Iris pigment epithelial cell (primary cell): ENCODE data around the gene TCERG1L.
"Not testable (repeated sequence)": the region's sequence is repeated elsewhere in the genome, so short reads cannot be mapped to it uniquely, and the experiment has no call there.

Experiments used
- DNase-seq: peaks from one replicate; pipeline ENCODE4 v3.0.0-alpha.2; 2011; ENCODE audit warnings: low read depth

TCERG1L gene

DNA sequence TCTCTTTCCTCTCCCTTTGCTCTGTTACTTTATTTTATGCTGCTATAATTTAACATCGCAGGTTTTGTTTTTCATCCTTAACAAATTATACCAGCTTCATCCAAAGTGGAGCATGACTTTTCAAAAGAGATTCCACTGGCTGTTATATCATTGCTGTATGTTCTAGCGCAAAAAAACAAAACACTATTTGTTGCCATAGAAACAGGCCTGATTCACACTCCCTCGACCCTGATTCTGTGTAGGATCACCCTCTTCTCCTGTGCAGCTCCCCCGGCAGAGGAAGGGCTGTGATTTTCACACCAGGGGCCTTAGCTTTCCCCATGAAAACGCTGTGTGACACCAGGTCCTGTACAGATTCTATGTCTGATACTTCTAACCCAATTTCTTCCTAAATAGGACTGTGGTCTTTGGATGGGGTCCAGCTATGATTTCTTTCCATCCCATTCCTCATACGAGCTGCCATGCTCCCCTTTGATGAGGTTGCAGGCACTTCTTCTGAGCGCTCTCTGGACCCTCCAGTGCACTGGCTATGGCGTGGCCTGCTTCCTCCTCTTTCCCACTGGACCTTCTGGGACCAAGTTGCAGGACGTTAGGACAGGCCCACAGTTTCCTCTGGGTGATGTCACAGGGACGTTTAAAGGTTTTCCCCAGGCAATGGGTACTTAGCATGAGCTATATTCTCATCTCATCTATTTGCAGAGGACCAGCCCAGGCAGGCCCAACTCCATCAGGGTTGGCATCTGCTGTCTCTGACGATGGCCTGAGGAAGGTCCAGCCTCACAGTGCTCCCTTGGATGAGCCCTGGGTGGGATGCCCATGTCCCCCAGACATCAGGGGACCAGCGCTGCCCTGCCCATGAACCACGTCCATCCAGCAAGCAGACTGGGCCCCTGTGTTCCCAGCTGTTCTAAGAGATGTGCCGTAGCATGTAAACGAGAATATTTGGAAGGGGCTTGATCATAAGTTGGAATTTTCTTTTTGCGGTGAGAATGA lies 210.8 kb downstream of the TCERG1L start:
- not testable (repeated sequence) for DNase-seq

DNA sequence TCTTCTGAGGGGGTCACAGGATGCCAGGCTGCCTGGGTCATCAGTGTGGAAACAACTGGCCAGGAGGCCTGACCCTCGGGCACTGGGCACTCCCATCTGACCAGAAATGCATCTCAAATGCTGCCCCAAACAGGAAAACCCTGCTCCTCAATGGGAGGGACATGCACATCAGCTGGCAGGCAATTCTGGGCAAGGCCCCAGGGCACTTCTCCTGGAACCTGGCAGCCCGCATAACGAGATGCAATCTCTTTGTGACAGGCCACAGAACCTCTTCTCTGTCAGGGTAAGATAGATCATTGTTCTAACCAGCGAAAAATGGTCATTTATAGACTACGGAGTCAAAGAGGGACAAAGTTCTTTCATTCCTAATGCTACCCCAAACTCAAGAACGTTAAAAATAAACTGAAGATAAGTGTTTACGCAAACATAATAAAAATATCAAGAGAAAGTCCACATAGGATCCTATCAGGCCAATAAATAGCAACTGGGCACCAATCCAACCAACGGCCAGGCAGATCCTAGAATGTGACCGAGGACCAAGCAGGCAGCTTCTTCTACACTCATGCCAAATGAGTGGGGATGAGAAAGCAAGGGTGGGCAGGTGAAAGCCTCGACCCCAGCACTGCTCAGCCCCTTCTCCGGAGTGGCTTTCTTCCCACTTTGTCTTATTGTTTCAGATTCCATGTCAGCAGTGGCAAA lies 212.3 kb downstream of the TCERG1L start:
- DNase-seq, result no peak

DNA sequence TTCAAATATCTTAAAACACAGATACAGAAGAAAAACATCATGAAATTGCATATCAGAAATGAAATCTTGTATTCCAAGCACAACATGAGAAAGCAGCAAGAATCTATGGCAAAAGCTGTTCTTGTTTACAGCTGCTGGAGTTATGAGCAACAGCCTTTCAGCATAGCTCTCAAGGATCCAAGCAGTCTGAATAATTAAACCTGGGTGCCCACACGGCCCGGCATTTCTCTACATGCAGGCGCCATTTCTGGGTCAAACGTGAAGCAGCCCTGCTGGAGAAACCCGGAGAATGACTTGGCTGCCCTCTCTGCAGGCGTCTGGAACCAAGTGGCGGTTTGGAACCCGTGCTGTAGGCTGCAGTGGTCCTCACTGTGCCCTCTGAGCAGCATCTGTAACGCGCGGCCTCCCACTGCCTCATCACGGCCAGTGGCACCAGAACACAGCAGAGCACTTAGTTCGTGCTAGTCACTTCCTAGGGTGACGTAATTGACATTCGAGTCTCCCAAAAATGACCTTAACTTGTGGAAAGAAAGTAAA lies 213.0 kb downstream of the TCERG1L start:
- DNase-seq, result no peak

DNA sequence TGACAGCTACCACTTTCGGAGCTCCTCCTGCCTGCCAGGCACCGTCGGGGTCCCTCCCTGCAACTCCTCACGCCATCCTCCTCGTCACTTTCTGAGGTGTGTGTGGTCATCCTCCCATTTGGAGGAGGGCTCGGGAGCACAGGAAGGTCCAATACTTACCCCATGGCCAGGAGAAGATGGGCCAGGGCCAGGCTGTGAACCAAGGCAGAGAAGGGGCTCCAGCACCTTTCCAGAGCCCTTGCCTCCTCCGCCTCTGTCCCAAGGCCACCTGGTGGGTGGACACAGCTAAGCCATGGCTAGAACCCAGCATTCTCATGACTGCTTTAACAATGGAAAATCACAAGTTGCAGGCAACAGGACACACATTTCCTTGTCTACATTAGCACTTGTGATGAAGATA lies 215.5 kb downstream of the TCERG1L start:
- no peak for DNase-seq

DNA sequence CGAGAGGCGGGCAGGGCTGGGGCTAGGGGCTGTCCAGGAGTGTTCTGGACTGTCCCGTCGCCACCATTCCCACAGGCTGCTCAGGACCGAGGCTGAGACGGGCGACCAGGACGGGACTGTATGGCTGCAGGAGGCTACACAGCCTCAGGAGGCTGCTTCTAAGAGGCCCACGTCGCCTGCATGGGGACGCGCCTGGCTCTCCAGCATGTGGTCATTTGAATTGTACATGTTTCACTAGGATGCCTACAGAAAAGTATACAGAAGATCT lies 216.3 kb downstream of the TCERG1L start:
- no peak for DNase-seq

DNA sequence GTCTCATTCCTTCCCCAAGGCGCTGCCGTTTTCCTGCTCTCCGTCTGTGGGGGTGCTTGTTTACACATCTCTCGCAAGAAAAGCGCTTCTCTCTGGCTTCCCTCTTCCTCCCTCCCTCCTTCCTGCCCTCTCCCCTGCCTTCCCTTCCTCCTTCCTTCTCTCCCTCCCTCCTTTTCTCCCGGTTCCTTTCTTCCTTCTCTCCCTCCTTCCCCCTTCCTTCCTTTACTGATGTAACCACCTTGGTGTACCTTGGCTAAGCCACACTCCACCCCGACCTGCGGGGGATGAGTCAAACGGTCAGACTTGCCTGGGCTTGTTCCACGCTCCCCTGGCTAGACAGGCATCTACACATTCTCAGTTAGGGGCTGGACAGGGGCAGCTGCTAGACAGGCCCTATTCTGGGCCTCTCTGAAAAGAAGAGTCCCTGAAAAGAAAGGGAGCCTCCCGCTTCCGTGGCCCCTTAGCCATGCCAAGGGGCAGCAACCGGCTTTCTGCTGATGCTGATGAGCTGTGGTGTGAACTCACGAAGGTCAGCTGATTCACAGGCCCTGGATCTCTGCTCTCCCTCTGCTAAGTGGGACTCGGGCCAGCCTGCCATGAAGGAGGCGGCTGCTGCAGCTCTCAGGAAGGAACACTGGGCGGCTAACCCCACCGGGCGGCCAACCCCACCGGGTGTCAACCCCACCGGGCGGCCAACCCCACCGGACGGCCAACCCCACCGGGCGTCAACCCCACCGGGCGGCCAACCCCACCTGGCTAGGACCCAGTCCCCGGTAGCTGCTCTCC lies 216.8 kb downstream of the TCERG1L start:
- DNase-seq, result peak; percentile 31

DNA sequence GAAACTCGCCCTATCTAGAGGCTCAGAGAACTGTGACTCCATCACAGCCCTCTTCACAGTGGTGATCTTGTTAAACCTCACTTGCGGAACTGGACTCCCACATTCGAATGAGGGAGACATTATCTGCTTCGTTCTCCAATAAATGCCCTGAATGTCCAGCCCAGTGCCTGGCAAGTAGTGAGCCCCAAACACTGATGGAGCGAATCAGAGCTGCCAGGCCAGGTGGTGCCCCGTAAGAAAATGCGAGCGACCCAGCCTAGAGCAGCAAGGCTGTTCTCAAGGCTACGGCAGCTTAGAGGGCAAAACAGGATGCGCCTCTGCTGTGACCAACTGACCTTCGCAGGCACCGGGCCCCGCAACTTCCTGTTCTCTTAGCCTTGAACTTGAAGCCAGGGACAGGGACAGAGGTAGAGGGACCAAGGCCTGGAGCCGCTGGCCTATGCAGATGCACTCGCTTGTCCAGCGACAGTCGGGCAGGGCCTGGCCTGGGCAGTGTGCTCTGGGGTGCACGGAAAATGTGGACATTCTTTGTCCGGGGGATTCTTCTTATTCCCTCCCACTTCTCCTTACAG lies 217.6 kb downstream of the TCERG1L start:
- no peak for DNase-seq

DNA sequence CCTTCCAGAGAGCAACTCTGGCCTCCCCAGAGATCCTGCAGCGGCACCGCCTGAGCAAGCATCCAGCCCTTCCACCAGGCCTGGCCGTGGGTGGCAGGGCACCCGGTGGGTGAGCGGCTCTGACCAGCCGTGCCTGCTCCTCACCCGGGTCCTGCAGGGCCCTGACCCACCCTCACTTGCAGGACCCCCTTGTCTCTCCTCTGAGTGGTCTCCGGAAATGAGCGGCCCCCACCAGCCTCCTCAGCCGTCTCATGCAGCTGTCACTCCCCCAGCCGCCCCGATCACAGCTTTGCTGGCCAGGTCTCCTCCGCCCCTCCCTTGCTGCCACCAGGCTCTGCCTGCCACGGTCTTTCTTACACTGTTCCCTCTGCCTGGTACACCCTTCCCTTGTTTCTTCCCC lies 218.2 kb downstream of the TCERG1L start:
- no peak for DNase-seq

DNA sequence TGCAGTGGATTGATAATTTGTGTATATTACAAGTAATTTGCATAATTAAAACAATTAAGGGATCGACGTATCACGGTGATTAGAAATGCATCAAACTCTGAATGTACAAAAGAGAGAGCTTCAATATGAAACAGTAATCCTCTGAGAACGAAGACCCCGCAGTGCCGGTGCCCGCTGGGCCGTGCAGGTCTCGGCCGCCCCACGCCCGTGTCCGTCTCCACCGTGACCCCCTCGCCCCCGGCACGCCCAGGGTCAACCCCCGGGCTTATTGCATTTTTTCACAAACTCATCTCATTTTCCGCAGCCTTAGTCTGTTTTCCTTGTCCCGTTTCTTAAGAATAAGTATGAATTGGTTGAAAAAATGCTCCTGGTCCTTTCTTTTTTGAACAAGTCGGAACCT lies 218.6 kb downstream of the TCERG1L start:
- DNase-seq, result no peak

DNA sequence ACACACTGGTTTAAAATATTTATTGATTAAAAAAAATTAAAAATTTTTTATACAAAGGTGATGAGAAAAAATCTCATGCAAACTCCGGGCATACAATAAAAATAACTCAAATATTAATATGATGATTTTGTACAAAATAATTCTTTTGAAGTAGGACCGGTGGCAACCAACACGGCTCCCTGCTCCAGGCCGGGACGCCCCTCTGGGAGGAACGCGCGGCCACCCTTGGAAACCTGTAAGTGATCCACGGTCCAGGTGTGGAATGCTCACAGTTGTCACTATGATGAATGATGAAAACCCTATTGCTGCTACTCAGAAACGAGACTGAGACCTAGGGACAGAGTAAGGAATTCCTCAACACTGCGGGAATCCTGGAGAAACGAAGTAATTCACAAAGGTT lies 219.1 kb downstream of the TCERG1L start:
- DNase-seq, result no peak

DNA sequence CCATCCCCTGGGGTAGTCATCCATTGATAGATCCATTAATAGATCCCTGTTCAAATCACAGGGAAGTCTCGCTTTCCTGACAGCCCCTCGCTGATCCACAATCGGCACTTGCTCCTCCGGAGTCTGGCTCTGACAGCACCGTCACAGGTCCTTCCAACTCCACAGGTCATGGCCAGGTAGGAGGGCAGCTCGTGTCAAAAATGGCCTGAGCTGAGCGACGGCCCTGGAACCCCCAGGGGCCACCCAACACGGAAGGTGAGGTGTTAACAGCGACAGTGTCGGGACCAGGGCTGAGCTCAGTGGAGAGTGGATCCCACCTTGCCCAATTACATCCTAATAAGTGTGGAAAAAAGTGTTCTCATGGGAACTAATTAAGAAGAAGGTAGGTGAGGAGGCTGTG lies 219.8 kb downstream of the TCERG1L start:
- DNase-seq, result no peak

DNA sequence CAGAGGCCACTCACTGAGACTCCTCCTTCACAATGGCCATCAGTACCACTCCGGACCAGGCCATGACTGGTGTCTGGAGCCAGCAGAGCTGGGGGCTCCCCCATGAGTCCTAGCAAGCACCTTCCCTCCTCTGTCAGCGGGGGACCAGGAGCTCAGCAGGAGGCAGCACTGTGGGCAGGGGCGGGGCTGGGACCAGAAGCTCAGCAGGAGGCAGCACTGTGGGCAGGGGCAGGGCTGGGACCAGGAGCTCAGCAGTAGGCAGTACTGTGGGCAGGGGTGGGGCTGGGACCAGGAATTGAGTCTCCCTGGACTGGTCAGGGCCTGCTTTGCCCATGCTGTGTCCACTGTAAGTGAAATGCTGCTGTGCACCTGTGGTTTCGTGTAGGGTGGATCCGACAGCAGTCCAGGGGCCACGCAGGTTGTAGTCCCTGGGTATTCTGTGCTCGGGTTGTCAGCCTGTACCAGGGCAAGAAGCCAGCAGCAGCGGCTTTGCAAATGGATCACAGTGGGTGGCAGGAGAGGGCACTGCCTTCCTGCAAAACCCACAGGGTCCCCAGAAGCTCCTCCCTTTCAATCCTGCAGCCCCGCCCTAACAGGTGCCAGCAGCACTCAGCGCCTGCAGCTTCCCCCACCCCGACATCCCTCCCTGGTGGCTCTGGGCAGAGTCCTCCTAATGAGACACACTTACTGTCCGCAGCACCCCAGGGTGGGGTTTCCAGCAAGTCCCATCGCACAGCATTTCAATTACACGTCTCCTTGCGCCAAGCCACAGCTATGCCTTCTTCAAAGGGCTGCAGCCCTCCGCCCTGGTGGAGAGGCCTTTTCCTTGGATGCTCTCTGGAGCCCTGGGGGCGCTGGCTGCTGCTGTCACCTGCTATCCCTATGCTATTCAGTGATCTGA lies 220.5 kb downstream of the TCERG1L start:
- DNase-seq, result no peak

DNA sequence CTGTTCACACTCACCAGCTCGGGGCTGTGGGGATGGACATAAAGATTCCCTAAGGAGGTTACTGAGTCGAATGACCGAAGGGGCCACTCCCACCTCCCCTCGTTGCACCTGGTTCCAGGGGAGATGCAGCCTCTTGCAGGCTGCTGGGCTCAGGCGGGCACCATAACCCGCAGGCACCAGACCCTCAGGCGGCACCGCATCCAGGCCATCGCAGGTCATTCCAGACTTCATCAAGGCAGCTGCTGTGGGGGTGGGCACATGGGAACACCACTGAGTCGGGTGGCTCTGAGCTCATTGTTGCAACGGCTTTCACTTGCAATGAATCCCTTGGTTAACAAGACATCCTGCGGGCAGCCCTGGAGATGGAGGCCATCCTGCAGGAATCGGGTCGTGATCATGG lies 221.7 kb downstream of the TCERG1L start:
- no peak for DNase-seq

DNA sequence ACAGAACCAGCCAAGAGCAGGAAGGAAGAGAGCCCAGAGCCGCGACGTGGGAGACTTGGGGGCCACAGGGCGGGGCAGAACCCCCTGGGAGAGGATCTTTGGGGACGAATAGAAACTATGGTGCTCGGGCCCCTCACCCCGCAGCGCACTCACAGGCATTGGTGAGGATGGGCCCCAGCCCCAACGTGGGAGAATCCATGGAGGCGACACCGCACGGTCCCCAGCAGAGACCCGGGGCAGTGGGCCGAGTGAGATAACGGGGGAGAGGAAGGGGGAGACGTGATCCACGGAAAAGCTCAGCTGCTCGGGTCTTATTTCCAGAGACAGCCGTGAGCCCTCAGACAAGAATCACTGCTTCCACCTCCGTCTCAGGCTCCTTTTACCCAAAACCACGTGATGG lies 222.4 kb downstream of the TCERG1L start:
- DNase-seq, result no peak

DNA sequence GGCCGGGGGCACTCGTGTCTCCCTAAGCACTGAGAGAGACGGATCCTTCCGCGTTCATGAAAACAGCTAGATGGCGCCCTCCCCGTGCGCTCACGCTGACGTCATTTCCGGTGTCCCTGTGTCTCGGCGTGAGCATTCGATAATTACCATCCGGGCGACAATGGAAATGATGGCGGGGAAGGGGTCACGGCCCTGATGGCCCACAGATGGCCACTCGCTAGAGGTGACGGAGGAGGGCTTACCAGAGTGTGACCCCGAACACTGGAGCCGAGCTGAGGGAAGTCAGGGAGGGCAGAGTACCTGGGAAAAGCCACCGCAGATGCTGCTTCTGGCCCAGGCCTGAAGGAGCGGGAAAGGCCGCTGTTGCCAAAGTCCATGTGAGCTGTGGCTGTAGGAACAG lies 222.9 kb downstream of the TCERG1L start:
- no peak for DNase-seq

DNA sequence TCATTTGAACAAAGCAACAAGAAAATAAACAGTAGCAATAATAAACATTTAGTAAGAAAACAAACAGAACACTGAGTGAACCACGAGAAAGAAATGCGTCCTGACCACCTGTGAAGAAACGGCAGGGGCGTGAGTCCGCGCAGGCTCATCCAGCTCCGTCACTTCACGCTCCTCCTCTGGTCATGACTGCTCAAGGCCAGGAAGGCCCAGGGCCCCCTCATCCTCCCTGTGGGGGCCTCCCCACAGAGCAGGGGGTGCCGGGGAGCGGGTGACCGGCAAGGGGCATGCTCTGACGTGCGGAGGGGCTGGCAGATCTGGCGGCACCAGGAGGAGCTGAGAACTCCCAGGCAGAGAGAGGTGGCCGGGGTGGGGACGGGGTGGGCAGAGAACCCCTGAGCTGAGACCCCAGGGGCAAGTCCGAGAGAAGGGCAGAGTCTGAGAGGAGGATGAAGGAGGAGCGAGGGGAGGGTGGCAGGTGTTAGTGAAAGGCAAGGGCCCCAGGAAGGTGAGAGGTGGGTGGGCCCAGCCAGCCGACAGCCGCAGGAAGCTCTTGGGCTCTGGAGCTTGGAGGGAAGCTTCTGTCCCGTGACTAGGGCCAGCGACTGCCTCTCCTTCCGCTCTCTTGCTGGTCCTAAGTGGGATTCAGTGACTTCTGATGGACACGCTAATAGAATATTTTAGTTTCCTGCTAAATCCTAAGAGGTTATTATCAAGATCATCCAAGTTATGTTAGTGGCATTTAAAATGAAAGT lies 223.9 kb downstream of the TCERG1L start:
- DNase-seq, result no peak

DNA sequence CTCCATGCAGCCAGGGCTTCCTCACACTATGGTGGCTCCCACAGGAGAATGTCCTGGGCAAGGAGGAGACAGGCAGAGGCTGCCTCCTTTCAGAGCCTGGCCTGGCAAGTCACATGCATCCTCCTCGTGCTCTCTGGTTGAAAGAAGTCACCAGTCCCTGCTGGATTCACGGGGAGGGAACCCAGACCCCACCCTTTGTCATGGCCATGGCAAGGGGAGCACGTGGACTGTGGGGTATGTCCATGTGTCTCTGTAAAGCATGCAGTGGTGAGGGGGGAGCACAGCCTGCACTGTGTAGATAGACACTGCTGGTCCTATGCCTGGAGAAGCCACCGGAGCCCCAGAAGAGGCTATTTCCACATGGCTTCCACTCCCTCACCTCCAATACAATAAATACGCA lies 225.0 kb downstream of the TCERG1L start:
- no peak for DNase-seq

DNA sequence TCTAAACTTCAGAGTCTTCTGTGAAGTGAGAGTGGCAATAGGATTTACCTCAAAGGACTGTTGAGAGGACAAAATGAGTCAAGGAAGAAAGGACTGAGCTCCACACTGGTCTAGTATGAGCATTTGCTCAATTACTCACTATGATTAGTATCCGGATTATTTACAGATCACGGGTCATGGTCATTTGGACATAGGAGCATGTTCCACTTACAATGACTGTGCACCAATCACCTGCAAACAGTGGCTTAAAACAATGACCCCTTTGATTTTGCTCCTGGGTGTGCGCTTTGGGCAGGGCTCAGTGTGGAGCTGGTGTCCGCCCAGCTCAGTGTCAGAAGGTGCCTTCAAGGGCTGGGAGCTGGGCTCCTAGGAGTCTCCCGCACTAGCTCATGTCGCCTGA lies 225.4 kb downstream of the TCERG1L start:
- DNase-seq, result no peak

DNA sequence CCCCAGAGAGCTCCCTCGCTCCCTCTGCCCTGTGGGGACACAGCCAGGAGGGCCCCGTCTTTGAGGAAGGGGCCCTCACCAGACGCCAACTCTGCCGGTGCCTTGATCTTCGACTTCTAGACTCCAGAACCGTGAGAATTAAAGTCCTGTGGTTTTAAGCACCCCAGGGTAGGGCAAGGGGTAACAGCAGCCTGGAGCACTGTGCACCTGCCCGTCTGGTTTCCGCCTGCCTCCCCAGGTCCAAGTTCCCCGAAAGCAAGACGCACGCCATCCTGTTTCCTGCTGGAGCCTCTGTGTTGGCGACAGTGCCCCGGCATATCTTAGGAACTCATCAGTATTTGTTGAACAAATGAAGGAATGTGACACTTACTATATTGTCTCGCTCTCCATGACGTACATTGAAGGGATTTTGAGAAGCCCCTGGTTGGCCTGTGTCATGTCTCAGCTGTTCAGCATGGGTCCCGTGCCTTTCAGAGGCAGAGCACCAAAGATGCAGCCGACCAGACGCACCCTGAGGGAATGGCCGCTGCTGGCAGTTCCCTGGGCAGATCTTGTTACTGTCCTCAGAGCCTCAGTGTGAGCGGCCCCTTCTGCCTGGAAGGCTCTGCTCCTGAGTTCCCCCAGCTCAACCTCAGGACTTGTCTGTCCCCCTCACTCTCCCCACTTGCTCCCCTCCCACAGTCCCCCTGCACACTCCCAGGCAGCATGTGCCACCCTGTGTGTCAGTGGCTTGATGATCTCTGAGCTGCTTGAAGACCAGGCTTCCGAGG lies 226.2 kb downstream of the TCERG1L start:
- no peak for DNase-seq

DNA sequence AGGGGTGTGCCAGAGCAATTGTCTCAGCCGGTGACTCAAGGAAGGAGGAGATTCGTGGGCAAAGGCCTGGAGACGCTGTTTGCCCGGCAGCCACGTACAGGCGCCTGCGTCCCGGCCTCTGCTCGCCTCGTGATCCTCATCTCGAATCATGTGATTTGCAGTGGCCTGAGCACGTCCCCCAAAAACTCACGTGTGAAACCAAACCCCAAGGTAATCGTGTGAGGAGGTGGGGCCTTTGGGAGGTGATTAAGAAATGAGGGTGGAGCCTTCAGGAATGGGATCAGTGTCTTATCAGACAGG lies 226.8 kb downstream of the TCERG1L start:
- DNase-seq, result no peak
